ENCODE data around the gene SGCA. TPM values are rescaled to one million over a fixed set of nuclear protein-coding genes. Genes with fewer than 3 reads are reported as not detected.

Gene SGCA
- total and polyA plus RNA-seq, 8 donors: 3.2 to 18.5 (median 5.6) TPM

- no peak for TF ChIP-seq CTCF (IDR thresholded peaks at IDR 0.05)
- Histone ChIP-seq H3K4me3 (no peak overlapping the region), H3K27ac (no peak overlapping the region), H3K9me3 (no peaks in the 10 kb centered on the region), H3K36me3 (no peaks in the 10 kb centered on the region), H3K4me1 (peaks cover 11 to 24% of the 10 kb centered on the region in 2 donors), H3K27me3 (no peaks in the 10 kb centered on the region)
- ATAC-seq (no peak), DNase-seq (peak in 1 of 4 donors; percentile 17)
- intact Hi-C loops (cut with DNase I): no loop called here
Observed at GRCh38 chr17:50174444-50174843, 8.6 kb downstream of the SGCA start.

DNA sequence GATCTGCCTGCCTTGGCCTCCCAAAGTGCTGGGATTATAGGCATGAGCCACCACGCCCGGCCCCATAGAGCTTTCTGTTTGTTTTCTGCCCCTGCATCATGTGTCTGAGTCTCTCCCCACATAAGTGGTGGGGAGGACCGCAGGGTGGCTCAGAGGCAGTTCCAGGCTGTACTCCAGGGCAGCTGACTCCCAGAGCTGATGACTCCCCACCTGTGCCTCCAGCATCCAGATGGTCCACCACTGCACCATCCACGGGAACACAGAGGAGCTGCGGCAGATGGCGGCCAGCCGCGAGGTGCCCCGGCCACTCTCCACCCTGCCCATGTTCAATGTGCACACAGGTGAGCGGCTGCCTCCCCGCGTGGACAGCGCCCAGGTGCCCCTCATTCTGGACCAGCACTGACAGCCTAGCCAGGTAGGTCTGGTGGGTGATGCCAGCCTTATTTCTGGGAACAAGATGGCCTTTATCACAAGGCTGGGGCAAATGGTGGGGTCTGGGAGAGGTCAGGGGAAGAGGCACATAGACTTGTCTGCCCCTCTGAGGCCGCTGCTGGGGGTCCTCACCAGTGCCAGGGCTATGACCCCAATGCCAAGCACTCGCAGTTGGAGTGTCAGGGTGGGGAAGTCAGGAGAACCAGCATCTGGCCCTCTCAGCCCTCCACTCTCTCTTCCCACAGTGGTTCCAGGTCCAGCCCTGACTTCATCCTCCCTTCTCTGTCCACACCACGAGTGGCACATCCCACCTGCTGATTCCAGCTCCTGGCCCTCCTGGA, 9.4 kb downstream of the SGCA start:
- DNase-seq: peak in 1 of 4 donors; percentile 71
- H3K27me3 ChIP-seq: no peaks in the 10 kb centered on the region
- peaks cover 11 to 24% of the 10 kb centered on the region in 2 donors for H3K4me1 ChIP-seq
- intact Hi-C loops (cut with DNase I): no loop called here
- no peak overlapping the region for H3K4me3 ChIP-seq
- no peak for TF ChIP-seq CTCF (IDR thresholded peaks at IDR 0.05)
- no peaks in the 10 kb centered on the region for H3K9me3 ChIP-seq
- no peak overlapping the region for H3K27ac ChIP-seq
- no peaks in the 10 kb centered on the region for H3K36me3 ChIP-seq
- ATAC-seq: no peak

GRCh38 chr17:50176559-50177357, 11.0 kb downstream of the SGCA start:
- ATAC-seq: no peak
- intact Hi-C loops (cut with DNase I): no loop called here
- peak overlapping the region in 1 of 2 donors; percentile 16 for H3K27ac ChIP-seq

DNA sequence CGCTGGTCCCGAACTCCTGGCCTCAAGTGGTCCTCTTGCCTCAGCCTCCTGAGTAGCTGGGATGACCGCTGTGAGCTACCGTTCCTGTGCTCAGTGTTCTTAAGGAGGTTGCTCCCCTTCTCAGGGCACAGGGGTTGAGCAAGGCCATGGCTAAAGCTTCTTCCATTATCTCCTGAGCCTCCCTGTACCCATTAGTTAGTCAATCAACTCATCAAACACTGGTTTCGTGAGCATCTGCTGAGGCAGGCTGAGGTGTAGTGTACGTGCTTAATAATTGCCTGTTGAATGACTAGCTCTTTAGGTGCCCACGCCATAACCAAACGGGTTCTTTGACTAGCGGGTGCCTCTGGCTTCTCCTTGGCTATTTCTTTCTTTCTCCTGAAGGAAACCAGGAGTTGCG, 11.7 kb downstream of the SGCA start:
- Histone ChIP-seq H3K27ac (peak overlapping the region; percentile 57 to 82), H3K4me3 (no peak overlapping the region), H3K9me3 (no peaks in the 10 kb centered on the region), H3K4me1 (peaks cover 11 to 24% of the 10 kb centered on the region in 2 donors), H3K36me3 (no peaks in the 10 kb centered on the region), H3K27me3 (no peaks in the 10 kb centered on the region)
- no peak for TF ChIP-seq CTCF (IDR thresholded peaks at IDR 0.05)
- ATAC-seq (no peak), DNase-seq (no peak)
- intact Hi-C loops (cut with DNase I): no loop called here

More at GRCh38 chr17:50176559-50177357, 11.0 kb downstream of the SGCA start:
- Histone ChIP-seq H3K27me3 (no peaks in the 10 kb centered on the region), H3K36me3 (no peaks in the 10 kb centered on the region), H3K4me3 (no peak overlapping the region), H3K4me1 (peaks cover 11 to 24% of the 10 kb centered on the region in 2 donors), H3K9me3 (no peaks in the 10 kb centered on the region)
- TF ChIP-seq CTCF (IDR thresholded peaks at IDR 0.05): no peak
- DNase-seq: peak in 1 of 4 donors; percentile 47

Data from left lung (tissue), 10 donors.